Kidney (tissue), 14 donors: ENCODE measurements around the gene TRIM9. TPM values are rescaled to one million over a fixed set of nuclear protein-coding genes. Genes with fewer than 3 reads are reported as not detected.

Source experiments
- DNase-seq, 5 donors: peaks; one replicate each; pipeline ENCODE4 v3.0.0-alpha.2; 2013 to 2020
- FAIRE-seq: peaks from 2 replicates; lab custom pipeline; 2012; peaks lifted over from hg19 to GRCh38; lab: Jason Lieb, UNC
- H3K27ac ChIP-seq, 2 donors: one replicate each; pipeline ENCODE4 v1.7.0; 2013; ENCODE audit warnings: low read depth in 2 of 2, low read length in 2 of 2, inconsistent platforms in 1 of 2
- H3K27me3 ChIP-seq: one replicate; pipeline ENCODE4 v1.7.1; 2013; ENCODE audit warnings: low read length, inconsistent platforms; ENCODE audit not compliant: control insufficient read depth, insufficient read depth
- H3K36me3 ChIP-seq, 3 donors: one replicate each; pipeline versions ENCODE4 v1.7.0 to v1.7.1; 2013; ENCODE audit warnings: low read length in 3 of 3, control low read depth in 1 of 3, inconsistent platforms in 1 of 3; ENCODE audit not compliant: insufficient read depth in 3 of 3, control insufficient read depth in 2 of 3
- H3K4me1 ChIP-seq, 3 donors: one replicate each; pipeline versions ENCODE4 v1.7.0 to v1.7.1; 2013; ENCODE audit warnings: low read length in 3 of 3, inconsistent platforms in 1 of 3, low read depth in 1 of 3; ENCODE audit not compliant: control insufficient read depth in 2 of 3, insufficient read depth in 2 of 3
- H3K4me3 ChIP-seq, 3 donors: one replicate each; pipeline versions ENCODE4 v1.7.0 to v1.8.1; 2013; ENCODE audit warnings: low read length in 3 of 3, control low read depth in 1 of 3, inconsistent platforms in 1 of 3
- H3K9ac ChIP-seq, 3 donors: one replicate each; pipeline versions ENCODE4 v1.7.0 to v1.7.1; 2013; ENCODE audit warnings: low read length in 3 of 3, control low read depth in 1 of 3, inconsistent platforms in 1 of 3
- H3K9me3 ChIP-seq, 3 donors: one replicate each; pipeline versions ENCODE4 v1.7.0 to v1.7.1; 2013; ENCODE audit warnings: low read length in 3 of 3, control low read depth in 1 of 3, inconsistent platforms in 1 of 3; ENCODE audit not compliant: control insufficient read depth in 2 of 3, insufficient read depth in 1 of 3
- CTCF ChIP-seq: IDR thresholded peaks from 3 replicates; pipeline ENCODE4 v1.5.1; 2012; ENCODE audit warnings: mild to moderate bottlenecking, moderate library complexity, borderline replicate concordance; ENCODE audit not compliant: insufficient read depth; ENCODE audit errors: extremely low read depth
- intact Hi-C: fragments of 100-400 bp; cut with DNase I; formaldehyde crosslinking; loops from one replicate; pipeline ENCODE4 v1.11.1; 2022
- polyA plus RNA-seq: library from polyadenylated mRNA; stranded (reverse); fragments of 350-450 nt; fragmentation: Illumina TruSeq; extraction: RNeasy Lipid Tissue Mini Kit (QIAGEN cat#74804); gene quantifications from one replicate; pipeline ENCODE4 v1.2.3, GENCODE V29; 2014; ENCODE audit warnings: low read depth, low replicate concordance; ENCODE audit not compliant: insufficient read depth
- total RNA-seq: library from RNA; stranded (reverse); fragmentation: NEBNext Ultra II Directional; extraction: Animal tissue kit (Norgen Biotek cat#: 25700); gene quantifications from one replicate; pipeline ENCODE4 v1.2.1, GENCODE V29; 2021
- donor health status: control.
- donor health status: control.
- donor health status: control.
- donor health status: control.
- donor health status: control.
- donor health status: DM: yes; HTN: yes; CAD: no.
- donor health status: Normal renal cell carcinoma (clear cell type).

The TRIM9 gene
- total and polyA plus RNA-seq, 2 donors from 2014 or later, result 0.67 to 2.0 TPM

GRCh38 chr14:51119411-51120051, 24.6 kb upstream of the TRIM9 start:
- Histone ChIP-seq H3K4me3 (no peak overlapping the region), H3K27ac (no peak overlapping the region), H3K4me1 (no peaks in the 10 kb centered on the region), H3K36me3 (no peaks in the 10 kb centered on the region), H3K9ac (no peak overlapping the region), H3K27me3 (no peaks in the 10 kb centered on the region), H3K9me3 (no peaks in the 10 kb centered on the region)
- intact Hi-C loops, result no loop called here
- DNase-seq (no peak), FAIRE-seq (no peak)
- TF ChIP-seq CTCF, result no peak

- no peak overlapping the region for H3K9ac ChIP-seq
- no peak for TF ChIP-seq CTCF
- intact Hi-C loops, result no loop called here
- no peaks in the 10 kb centered on the region for H3K27me3 ChIP-seq
- no peaks in the 10 kb centered on the region for H3K36me3 ChIP-seq
- no peaks in the 10 kb centered on the region for H3K9me3 ChIP-seq
- no peak for DNase-seq
- H3K4me1 ChIP-seq, result no peaks in the 10 kb centered on the region
- H3K27ac ChIP-seq, result no peak overlapping the region
- no peak overlapping the region for H3K4me3 ChIP-seq
- no peak for FAIRE-seq
Observed at GRCh38 chr14:51118993-51119392, 24.1 kb upstream of the TRIM9 start.

GRCh38 chr14:51117593-51117992, 22.7 kb upstream of the TRIM9 start:
- DNase-seq (no peak), FAIRE-seq (no peak)
- no peaks in the 10 kb centered on the region for H3K36me3 ChIP-seq
- TF ChIP-seq CTCF, result no peak
- H3K4me3 ChIP-seq, result no peak overlapping the region
- H3K4me1 ChIP-seq, result no peaks in the 10 kb centered on the region
- no peaks in the 10 kb centered on the region for H3K9me3 ChIP-seq
- H3K27me3 ChIP-seq, result no peaks in the 10 kb centered on the region
- H3K9ac ChIP-seq, result no peak overlapping the region
- H3K27ac ChIP-seq, result no peak overlapping the region
- intact Hi-C loops, result no loop called here

- intact Hi-C loops, result no loop called here
- H3K9ac ChIP-seq, result no peak overlapping the region
- H3K27ac ChIP-seq, result no peak overlapping the region
- FAIRE-seq, result no peak
- no peak for DNase-seq
- no peaks in the 10 kb centered on the region for H3K4me1 ChIP-seq
- no peaks in the 10 kb centered on the region for H3K9me3 ChIP-seq
- H3K4me3 ChIP-seq, result no peak overlapping the region
- no peaks in the 10 kb centered on the region for H3K36me3 ChIP-seq
- TF ChIP-seq CTCF, result no peak
- no peaks in the 10 kb centered on the region for H3K27me3 ChIP-seq
Observed at GRCh38 chr14:51116682-51117081, 21.8 kb upstream of the TRIM9 start.
